ENCODE data around the gene URB1. TPM values are rescaled to one million over a fixed set of nuclear protein-coding genes. Genes with fewer than 3 reads are reported as not detected.

Gene URB1
- total and polyA plus RNA-seq, 2 of the 8 experiments (the other 6 are each of a cell fraction or from before 2014, with no cell fraction given), result 8.1 to 28.9 TPM

GRCh38 chr21:32281531-32281930 is 111.3 kb downstream of the URB1 start:
- no peak overlapping the region for H4K91ac ChIP-seq (replicated peaks; ENCODE audit: insufficient read length, low read length)
- WGBS, 2 experiments (ENCODE audit: extremely low coverage in 1 of 2, insufficient coverage in 1 of 2, insufficient read length in 1 of 2, insufficient replicate concordance in 2 of 2, low coverage in 1 of 2, low lambda C conversion rate in 2 of 2, missing lambda C conversion rate in 1 of 2), result 93% methylated on average over 7 of the region's 7 CpGs; no CpG with 5 or more reads in 1 of the 2 experiments
- no peak overlapping the region for H3K27ac ChIP-seq (ENCODE audit: low read depth, low read length)
- H3K18ac ChIP-seq (ENCODE audit: extremely low read depth, low read length), result no peak overlapping the region
- H3K9ac ChIP-seq (replicated peaks in 1 of 4; ENCODE audit: extremely low read depth in 1 of 4, low read depth in 3 of 4, low read length in 3 of 4), result no peak overlapping the region
- no peaks in the 10 kb centered on the region for H4K20me1 ChIP-seq (replicated peaks in 1 of 2; ENCODE audit: control insufficient read depth in 1 of 2, insufficient read depth in 2 of 2, low read length in 2 of 2)
- H3K4me2 ChIP-seq (ENCODE audit: insufficient read depth in 1 of 2, low read depth in 2 of 2, low read length in 2 of 2), result no peak overlapping the region
- ChIA-PET CTCF (ENCODE audit: partially characterized antibody) (no interaction called here), POLR2A (ENCODE audit: partially characterized antibody) (no interaction called here)
- H3K9me3 ChIP-seq (ENCODE audit: insufficient read depth in 2 of 2, low read depth in 1 of 2, low read length in 1 of 2), result no peaks in the 10 kb centered on the region
- H3K23ac ChIP-seq (ENCODE audit: insufficient read length), result no peak overlapping the region
- no peak overlapping the region for H2BK5ac ChIP-seq (ENCODE audit: low read depth, low read length)
- H3K79me1 ChIP-seq (ENCODE audit: low read depth, low read length), result 0 out of 2 replicates have a peak, but pooled peaks cover 2% of the 10 kb centered on the region
- no peak for TF ChIP-seq SIN3A (conservative IDR thresholded peaks at IDR 0.05 in 1 of 2, IDR thresholded peaks at IDR 0.05 in 1 of 2; ENCODE audit: low read depth in 1 of 2, low read length in 2 of 2)
- TF ChIP-seq SAP30 (IDR thresholded peaks at IDR 0.05; ENCODE audit: insufficient read depth, insufficient replicate concordance, low read length), result no peak
- TF ChIP-seq HDAC6 (IDR thresholded peaks at IDR 0.05; ENCODE audit: low read depth, low read length), result no peak
- no peak for TF ChIP-seq CHD2 (IDR thresholded peaks at IDR 0.05; ENCODE audit: low read length)
- TF ChIP-seq KDM4A (IDR thresholded peaks at IDR 0.05; ENCODE audit: low read depth, low read length, severe bottlenecking), result no peak
- H2AFZ ChIP-seq (ENCODE audit: low read length), result no peak overlapping the region
- no peaks in the 10 kb centered on the region for H3K36me3 ChIP-seq (ENCODE audit: control insufficient read depth in 2 of 4, insufficient read depth in 4 of 4, low read length in 3 of 4)
- DNase-seq (ENCODE audit: low read depth in 1 of 2, low spot score in 2 of 2) (no peak), FAIRE-seq (no peak)
- H2BK120ac ChIP-seq (replicated peaks; ENCODE audit: low read depth, low read length), result no peak overlapping the region
- H3K79me2 ChIP-seq (ENCODE audit: control insufficient read depth in 1 of 2, insufficient read depth in 2 of 2, low read length in 2 of 2), result peaks cover 3 to 17% of the 10 kb centered on the region in 2 experiments
- no peak overlapping the region for H2BK15ac ChIP-seq (ENCODE audit: low read length)
- no peak overlapping the region for H4K8ac ChIP-seq (ENCODE audit: extremely low read depth, insufficient read depth, low read length)
- no peaks in the 10 kb centered on the region for H3K27me3 ChIP-seq (replicated peaks in 1 of 4; ENCODE audit: control insufficient read depth in 3 of 4, extremely low read depth in 1 of 4, insufficient read depth in 3 of 4, low read length in 3 of 4)
- no peak overlapping the region for H2AK5ac ChIP-seq (ENCODE audit: low read depth, low read length)
- no peak overlapping the region for H3K4ac ChIP-seq (replicated peaks; ENCODE audit: insufficient read length, low read depth, low read length)
- H3K4me1 ChIP-seq (replicated peaks in 1 of 4; ENCODE audit: control insufficient read depth in 3 of 4, insufficient read depth in 4 of 4, low read length in 3 of 4), result peaks cover 0 to 2% (median 0%) of the 10 kb centered on the region in 4 experiments; a peak in 4 of 7 replicates
- H3K14ac ChIP-seq (ENCODE audit: insufficient read length), result no peak overlapping the region
- H2BK20ac ChIP-seq (ENCODE audit: low read length), result no peak overlapping the region
- no peak overlapping the region for H2BK12ac ChIP-seq (ENCODE audit: low read depth, low read length)
- no peak overlapping the region for H4K5ac ChIP-seq (ENCODE audit: insufficient read length, low read depth, low read length)
- no peaks in the 10 kb centered on the region; the same call in none of the 2 replicates for H3K23me2 ChIP-seq (ENCODE audit: low read depth, low read length)
- no peak overlapping the region for H3K4me3 ChIP-seq (ENCODE audit: extremely low read depth in 1 of 4, insufficient read depth in 2 of 4, low read depth in 3 of 4, low read length in 4 of 4)
- H3K56ac ChIP-seq (replicated peaks; ENCODE audit: insufficient read length, low read depth, low read length), result no peak overlapping the region
